Measurements from ENCODE around the gene PKNOX2.

Gene PKNOX2

GRCh38 chr11:125381499-125382044 is 217.0 kb downstream of the PKNOX2 start:
- no peak for TF ChIP-seq CTCF (IDR thresholded peaks at IDR 0.05; ENCODE audit: borderline replicate concordance, extremely low read depth, low read length, poor library complexity, severe bottlenecking)
- TF ChIP-seq EZH2 (IDR thresholded peaks at IDR 0.05; ENCODE audit: borderline replicate concordance, low read depth, low read length, severe bottlenecking), result no peak
- peaks cover 11% of the 10 kb centered on the region for H3K27me3 ChIP-seq (ENCODE audit: insufficient read depth, low read length, poor library complexity)
- no peak overlapping the region for H3K9ac ChIP-seq (ENCODE audit: low read depth, low read length)
- H4K20me1 ChIP-seq (ENCODE audit: insufficient read depth, low read length), result no peaks in the 10 kb centered on the region; the same call in 1 of the 2 replicates
- no peak overlapping the region for H3K4me3 ChIP-seq (ENCODE audit: low read depth in 1 of 2, low read length in 2 of 2)
- no peak overlapping the region for H3K4me2 ChIP-seq (ENCODE audit: insufficient read depth, low read length)
- no peaks in the 10 kb centered on the region for H3K4me1 ChIP-seq (ENCODE audit: insufficient read depth, low read length)
- no peaks in the 10 kb centered on the region for H3K79me2 ChIP-seq (ENCODE audit: insufficient read depth, low read length)
- H3K36me3 ChIP-seq (ENCODE audit: insufficient read depth, low read length), result no peaks in the 10 kb centered on the region
- H3K27ac ChIP-seq (ENCODE audit: low read length), result no peak overlapping the region
- no peak for DNase-seq
- ATAC-seq (ENCODE audit: insufficient read depth, low read depth), result no peak
- H2AFZ ChIP-seq (ENCODE audit: low read depth, low read length), result no peak overlapping the region
- H3K9me3 ChIP-seq (ENCODE audit: insufficient read depth, low read length, severe bottlenecking), result no peaks in the 10 kb centered on the region

- H3K9ac ChIP-seq (ENCODE audit: low read depth, low read length), result no peak overlapping the region
- no peaks in the 10 kb centered on the region for H3K36me3 ChIP-seq (ENCODE audit: insufficient read depth, low read length)
- no peak overlapping the region for H3K4me2 ChIP-seq (ENCODE audit: insufficient read depth, low read length)
- H3K79me2 ChIP-seq (ENCODE audit: insufficient read depth, low read length), result no peaks in the 10 kb centered on the region
- no peaks in the 10 kb centered on the region; the same call in 1 of the 2 replicates for H4K20me1 ChIP-seq (ENCODE audit: insufficient read depth, low read length)
- no peak for DNase-seq
- no peak for TF ChIP-seq EZH2 (IDR thresholded peaks at IDR 0.05; ENCODE audit: borderline replicate concordance, low read depth, low read length, severe bottlenecking)
- no peak for TF ChIP-seq CTCF (IDR thresholded peaks at IDR 0.05; ENCODE audit: borderline replicate concordance, extremely low read depth, low read length, poor library complexity, severe bottlenecking)
- no peak overlapping the region for H3K27ac ChIP-seq (ENCODE audit: low read length)
- peaks cover 11% of the 10 kb centered on the region for H3K27me3 ChIP-seq (ENCODE audit: insufficient read depth, low read length, poor library complexity)
- no peak for ATAC-seq (ENCODE audit: insufficient read depth, low read depth)
- H2AFZ ChIP-seq (ENCODE audit: low read depth, low read length), result no peak overlapping the region
- no peaks in the 10 kb centered on the region for H3K4me1 ChIP-seq (ENCODE audit: insufficient read depth, low read length)
- no peak overlapping the region for H3K4me3 ChIP-seq (ENCODE audit: low read depth in 1 of 2, low read length in 2 of 2)
- H3K9me3 ChIP-seq (ENCODE audit: insufficient read depth, low read length, severe bottlenecking), result no peaks in the 10 kb centered on the region
Observed at GRCh38 chr11:125382314-125382791, 217.8 kb downstream of the PKNOX2 start.

- no peak for ATAC-seq (ENCODE audit: insufficient read depth, low read depth)
- DNase-seq, result no peak
- TF ChIP-seq EZH2 (IDR thresholded peaks at IDR 0.05; ENCODE audit: borderline replicate concordance, low read depth, low read length, severe bottlenecking) (no peak), CTCF (IDR thresholded peaks at IDR 0.05; ENCODE audit: borderline replicate concordance, extremely low read depth, low read length, poor library complexity, severe bottlenecking) (no peak)
- H3K9me3 ChIP-seq (ENCODE audit: insufficient read depth, low read length, severe bottlenecking), result no peaks in the 10 kb centered on the region
- H3K9ac ChIP-seq (ENCODE audit: low read depth, low read length), result no peak overlapping the region
- H2AFZ ChIP-seq (ENCODE audit: low read depth, low read length), result no peak overlapping the region
- H3K79me2 ChIP-seq (ENCODE audit: insufficient read depth, low read length), result no peaks in the 10 kb centered on the region
- peaks cover 11% of the 10 kb centered on the region for H3K27me3 ChIP-seq (ENCODE audit: insufficient read depth, low read length, poor library complexity)
- no peak overlapping the region for H3K4me3 ChIP-seq (ENCODE audit: low read depth in 1 of 2, low read length in 2 of 2)
- no peaks in the 10 kb centered on the region; the same call in 1 of the 2 replicates for H4K20me1 ChIP-seq (ENCODE audit: insufficient read depth, low read length)
- H3K4me1 ChIP-seq (ENCODE audit: insufficient read depth, low read length), result no peaks in the 10 kb centered on the region
- no peak overlapping the region for H3K4me2 ChIP-seq (ENCODE audit: insufficient read depth, low read length)
- no peaks in the 10 kb centered on the region for H3K36me3 ChIP-seq (ENCODE audit: insufficient read depth, low read length)
- H3K27ac ChIP-seq (ENCODE audit: low read length), result no peak overlapping the region
Observed at GRCh38 chr11:125382822-125383221, 218.3 kb downstream of the PKNOX2 start.
